SK-N-SH treated with all-trans-retinoic acid at 6 μM for 48 hours (cell line): Measurements from ENCODE around the gene AGR2.

Experiments used
- ESRRG ChIP-seq: fragments of 250-450 bp; sonication (Bioruptor Pico); IDR thresholded peaks from 2 replicates; pipeline ENCODE4 v1.6.1; 2021; ENCODE audit warnings: mild to moderate bottlenecking
- POU6F1 ChIP-seq: fragments of 250-450 bp; sonication (Bioruptor Pico); IDR thresholded peaks from 2 replicates; pipeline ENCODE4 v1.8.0; 2021; ENCODE audit warnings: low read depth, mild to moderate bottlenecking, moderate library complexity, borderline replicate concordance
- TF ChIP-seq, protein P1 (sequence below): fragments of 250-450 bp; sonication (Bioruptor Pico); IDR thresholded peaks from 2 replicates; pipeline ENCODE4 v1.8.0; 2020; ENCODE audit warnings: mild to moderate bottlenecking, moderate library complexity, borderline replicate concordance

DNA sequence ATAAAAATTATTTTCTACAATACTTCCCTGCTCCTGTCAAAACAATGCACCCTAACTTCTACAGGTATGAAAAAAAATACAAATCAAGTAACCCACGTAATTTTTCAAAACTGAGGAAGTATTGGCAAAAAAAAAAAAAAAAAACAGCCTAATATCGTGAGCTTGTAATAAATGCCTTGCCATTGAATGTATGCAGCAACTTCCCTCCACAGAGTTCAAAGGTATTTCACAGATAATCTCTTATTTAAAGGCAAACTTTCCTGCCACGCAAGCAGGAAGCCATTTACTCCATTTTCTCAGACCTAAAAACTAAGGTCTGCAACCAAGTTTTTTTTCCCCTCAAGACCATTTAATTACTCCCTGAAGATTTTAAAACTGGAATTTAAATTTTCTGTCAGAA, 642 bp upstream of the AGR2 start:
- no peak for TF ChIP-seq ESRRG
- TF ChIP-seq, protein P1, sequence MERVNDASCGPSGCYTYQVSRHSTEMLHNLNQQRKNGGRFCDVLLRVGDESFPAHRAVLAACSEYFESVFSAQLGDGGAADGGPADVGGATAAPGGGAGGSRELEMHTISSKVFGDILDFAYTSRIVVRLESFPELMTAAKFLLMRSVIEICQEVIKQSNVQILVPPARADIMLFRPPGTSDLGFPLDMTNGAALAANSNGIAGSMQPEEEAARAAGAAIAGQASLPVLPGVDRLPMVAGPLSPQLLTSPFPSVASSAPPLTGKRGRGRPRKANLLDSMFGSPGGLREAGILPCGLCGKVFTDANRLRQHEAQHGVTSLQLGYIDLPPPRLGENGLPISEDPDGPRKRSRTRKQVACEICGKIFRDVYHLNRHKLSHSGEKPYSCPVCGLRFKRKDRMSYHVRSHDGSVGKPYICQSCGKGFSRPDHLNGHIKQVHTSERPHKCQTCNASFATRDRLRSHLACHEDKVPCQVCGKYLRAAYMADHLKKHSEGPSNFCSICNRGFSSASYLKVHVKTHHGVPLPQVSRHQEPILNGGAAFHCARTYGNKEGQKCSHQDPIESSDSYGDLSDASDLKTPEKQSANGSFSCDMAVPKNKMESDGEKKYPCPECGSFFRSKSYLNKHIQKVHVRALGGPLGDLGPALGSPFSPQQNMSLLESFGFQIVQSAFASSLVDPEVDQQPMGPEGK (CRISPR knock-in tag): no peak
- no peak for TF ChIP-seq POU6F1 (CRISPR knock-in tag)
